Subcutaneous adipose tissue (tissue), 4 donors: Measurements from ENCODE around the gene GULP1. TPM values are rescaled to one million over a fixed set of nuclear protein-coding genes. Genes with fewer than 3 reads are reported as not detected.

Source experiments
- CTCF ChIP-seq: fragments of 450-650 bp; IDR thresholded peaks from one replicate; pipeline ENCODE4 v1.5.1; 2016; ENCODE audit warnings: low read depth, mild to moderate bottlenecking, control low read depth, antibody characterized with exemption, moderate library complexity
- small RNA-seq: library from RNA; depleted of rRNA; stranded (forward); fragments of <200 nt; gene quantifications from one replicate; pipeline ENCODE3, GENCODE V24; 2016
- total RNA-seq, 4 donors: library from RNA; depleted of rRNA; stranded (reverse); fragments of >200 nt; gene quantifications; one replicate each; pipeline ENCODE4 v1.1.0, GENCODE V29; 2016

The GULP1 gene
- total RNA-seq, 4 donors from 2014 or later: 13.3 to 42.2 (median 30.3) TPM

GRCh38 chr2:188631037-188631809 is 339.5 kb downstream of the GULP1 start:
- no peak for TF ChIP-seq CTCF

GRCh38 chr2:188634656-188635055 is 343.0 kb downstream of the GULP1 start:
- no peak for TF ChIP-seq CTCF

Small RNA genes lying within 50 kb of the gene (small RNA-seq; reads per million reads assigned to genes)
- gene MIR561 (not detected), gene RNA5SP114 (not detected)
